ENCODE results near the gene TMEM154.

GRCh38 chr4:152634110-152634760 lies 45.6 kb downstream of the TMEM154 start:
- TF ChIP-seq CTCF (IDR thresholded peaks at IDR 0.05), result no peak
- no peak for TF ChIP-seq POLR2A (IDR thresholded peaks at IDR 0.05)

Data from tibial nerve (tissue), 3 donors.